GM06990 (cell line): ENCODE results near the gene GBA2.

Source experiments
- DNase-seq: peaks from one replicate; pipeline ENCODE4 v3.0.0-alpha.2; 2011; ENCODE audit not compliant: insufficient read length; ENCODE audit errors: extremely low read depth
- H3K27me3 ChIP-seq: replicated peaks from 2 replicates; pipeline ENCODE4 v1.6.0; 2011; ENCODE audit warnings: low read length; ENCODE audit not compliant: control insufficient read depth, insufficient read depth
- H3K36me3 ChIP-seq: 2 replicates; pipeline ENCODE4 v1.5.1; 2011; ENCODE audit warnings: low read length; ENCODE audit not compliant: control insufficient read depth, insufficient read depth
- H3K4me3 ChIP-seq: replicated peaks from 2 replicates; pipeline ENCODE4 v1.5.1; 2011; ENCODE audit warnings: low read depth, mild to moderate bottlenecking, control low read depth, low read length
- TF ChIP-seq, protein P1 (sequence below): IDR thresholded peaks from 2 replicates; pipeline ENCODE4 v1.5.1; 2011; ENCODE audit warnings: low read length, control low read depth, mild to moderate bottlenecking, inconsistent platforms; ENCODE audit not compliant: insufficient read depth, poor library complexity, severe bottlenecking

The GBA2 gene

DNA sequence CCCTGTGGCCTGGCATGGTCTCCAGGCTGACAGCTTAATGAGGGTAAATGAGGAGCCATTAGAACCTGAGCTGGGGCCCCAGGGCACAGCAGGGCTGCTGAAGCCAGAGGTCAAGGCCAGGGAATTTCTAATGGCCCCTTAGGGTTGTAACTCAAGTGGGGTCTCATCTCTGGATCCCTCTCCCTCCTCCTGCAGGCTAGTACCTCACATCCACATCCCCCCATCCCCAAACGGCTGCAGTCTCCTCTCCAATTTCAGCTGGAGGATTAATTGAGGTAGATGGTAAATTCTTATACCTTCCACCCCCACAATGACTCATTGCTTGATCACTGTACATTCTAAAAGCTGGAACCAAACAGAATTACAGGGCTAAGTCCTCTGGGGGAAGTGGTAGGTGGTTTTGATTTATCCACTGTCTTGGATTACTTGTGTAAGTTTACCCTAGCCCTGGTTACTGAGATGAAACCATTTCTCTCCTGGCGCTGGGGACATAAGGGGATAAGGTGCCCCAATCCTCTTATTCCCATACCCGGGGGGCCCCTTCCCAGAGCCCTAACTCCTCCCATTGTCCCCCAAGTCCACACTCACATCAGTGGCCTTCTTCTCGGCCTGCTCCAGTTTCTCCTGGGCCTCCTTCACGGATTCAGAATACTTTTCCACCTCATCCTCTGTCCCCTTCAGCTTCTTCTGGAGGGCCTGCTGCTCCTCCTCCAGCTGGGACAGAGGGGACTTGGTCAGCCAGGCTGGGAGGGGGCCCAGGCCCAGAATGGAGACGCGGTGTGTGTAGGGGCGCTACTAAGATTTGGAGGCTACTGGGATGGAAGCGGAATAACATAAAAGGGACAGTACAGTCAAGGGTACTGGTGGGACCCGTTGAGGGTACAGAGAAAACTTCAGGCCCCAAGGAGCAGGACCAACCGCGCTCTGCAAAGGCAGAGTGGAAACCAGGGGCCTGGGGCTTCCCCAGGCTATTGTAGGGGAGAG lies 60.2 kb downstream of the GBA2 start:
- no peak overlapping the region for H3K4me3 ChIP-seq
- no peak for DNase-seq
- no peaks in the 10 kb centered on the region for H3K36me3 ChIP-seq
- H3K27me3 ChIP-seq: no peaks in the 10 kb centered on the region
- TF ChIP-seq, protein P1, sequence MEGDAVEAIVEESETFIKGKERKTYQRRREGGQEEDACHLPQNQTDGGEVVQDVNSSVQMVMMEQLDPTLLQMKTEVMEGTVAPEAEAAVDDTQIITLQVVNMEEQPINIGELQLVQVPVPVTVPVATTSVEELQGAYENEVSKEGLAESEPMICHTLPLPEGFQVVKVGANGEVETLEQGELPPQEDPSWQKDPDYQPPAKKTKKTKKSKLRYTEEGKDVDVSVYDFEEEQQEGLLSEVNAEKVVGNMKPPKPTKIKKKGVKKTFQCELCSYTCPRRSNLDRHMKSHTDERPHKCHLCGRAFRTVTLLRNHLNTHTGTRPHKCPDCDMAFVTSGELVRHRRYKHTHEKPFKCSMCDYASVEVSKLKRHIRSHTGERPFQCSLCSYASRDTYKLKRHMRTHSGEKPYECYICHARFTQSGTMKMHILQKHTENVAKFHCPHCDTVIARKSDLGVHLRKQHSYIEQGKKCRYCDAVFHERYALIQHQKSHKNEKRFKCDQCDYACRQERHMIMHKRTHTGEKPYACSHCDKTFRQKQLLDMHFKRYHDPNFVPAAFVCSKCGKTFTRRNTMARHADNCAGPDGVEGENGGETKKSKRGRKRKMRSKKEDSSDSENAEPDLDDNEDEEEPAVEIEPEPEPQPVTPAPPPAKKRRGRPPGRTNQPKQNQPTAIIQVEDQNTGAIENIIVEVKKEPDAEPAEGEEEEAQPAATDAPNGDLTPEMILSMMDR: no peak

DNA sequence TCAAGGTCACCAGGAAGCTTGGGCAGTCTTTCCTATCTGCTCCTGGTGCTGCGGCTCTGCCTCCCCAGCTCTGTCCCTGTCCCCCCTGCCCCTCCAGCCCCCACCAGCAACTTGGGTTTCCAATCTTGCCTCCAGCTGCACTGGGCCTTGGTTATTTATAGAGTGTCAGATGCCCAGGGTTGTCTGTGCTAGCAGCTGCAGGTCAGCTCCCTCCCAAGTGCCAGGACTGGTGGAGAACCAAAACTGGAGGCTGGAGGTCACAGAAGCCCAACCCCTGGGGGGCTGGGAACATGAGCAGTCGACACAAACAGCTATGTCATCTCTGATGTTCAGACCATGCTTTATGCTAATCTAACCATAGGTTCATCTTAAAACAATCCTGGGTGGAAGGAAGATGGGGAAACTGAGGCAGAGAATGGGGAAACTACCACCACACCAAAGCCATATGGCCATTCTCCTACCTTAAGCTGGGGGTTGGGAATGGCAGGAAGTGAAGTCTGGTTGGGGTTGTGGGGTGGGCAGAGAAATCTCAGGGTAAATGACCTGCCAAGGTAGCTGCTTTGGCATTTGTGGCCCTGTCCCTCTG lies 61.0 kb downstream of the GBA2 start:
- no peak overlapping the region for H3K4me3 ChIP-seq
- TF ChIP-seq, protein P1: no peak
- H3K36me3 ChIP-seq: no peaks in the 10 kb centered on the region

DNA sequence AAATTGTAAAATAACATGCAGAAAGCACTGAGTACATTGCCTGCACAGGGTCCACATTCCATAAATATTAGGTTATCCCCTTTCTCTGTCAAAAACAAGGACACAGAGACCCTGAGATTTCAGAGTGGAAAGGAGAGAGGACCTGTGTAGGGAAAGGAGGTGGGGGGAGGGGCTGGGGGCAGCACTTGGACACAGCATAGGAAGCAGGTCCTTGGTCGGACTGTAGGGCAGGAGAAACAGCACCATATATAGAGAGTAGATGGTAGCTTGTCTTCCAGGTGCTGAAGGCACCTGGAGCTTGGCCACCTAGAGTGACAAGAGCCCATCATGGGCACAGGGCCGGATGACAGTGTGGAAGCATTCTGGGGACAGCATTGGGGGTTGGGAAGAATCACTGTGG lies 61.7 kb downstream of the GBA2 start:
- no peak for DNase-seq
- Histone ChIP-seq H3K27me3 (no peaks in the 10 kb centered on the region), H3K4me3 (no peak overlapping the region), H3K36me3 (no peaks in the 10 kb centered on the region)
- TF ChIP-seq, protein P1: no peak

More for the DNA sequence above, 61.0 kb downstream of the GBA2 start:
- H3K27me3 ChIP-seq: no peaks in the 10 kb centered on the region
- no peak for DNase-seq
